K562 (cell line): ENCODE measurements around the gene ACSS2. TPM values are rescaled to one million over a fixed set of nuclear protein-coding genes. Genes with fewer than 3 reads are reported as not detected.

Source experiments
- ATF1 ChIP-seq, 2 experiments: fragments of 450-650 bp in 1 of 2; IDR thresholded peaks; 2 replicates each; pipeline ENCODE4 v1.6.1; 2016; ENCODE audit warnings: missing compliant biosample characterization in 1 of 2, missing genetic modification characterization in 1 of 2
- EGR1 ChIP-seq: fragments of 450-650 bp; conservative IDR thresholded peaks from 2 replicates; pipeline ENCODE4 v1.6.1; 2017; ENCODE audit warnings: mild to moderate bottlenecking
- HLTF ChIP-seq: fragments of 450-650 bp; IDR thresholded peaks from 2 replicates; pipeline ENCODE4 v1.6.1; 2016
- MYNN ChIP-seq, 2 experiments: sonication (generic); formaldehyde crosslinking in 1 of 2; IDR thresholded peaks; 2 replicates each; pipeline versions ENCODE4 v1.5.0 to v1.6.1; 2016 to 2020; ENCODE audit warnings: antibody characterized with exemption in 1 of 2, missing genetic modification reagents in 1 of 2
- NUFIP1 ChIP-seq: fragments of 450-650 bp; IDR thresholded peaks from 2 replicates; pipeline ENCODE4 v1.6.1; 2018; ENCODE audit not compliant: partially characterized antibody
- PCBP1 ChIP-seq: fragments of 200-400 bp; formaldehyde crosslinking; IDR thresholded peaks from 2 replicates; pipeline ENCODE4 v1.6.1; 2018; ENCODE audit warnings: mild to moderate bottlenecking, low read depth, low read length; ENCODE audit not compliant: poor library complexity, severe bottlenecking
- PRDM10 ChIP-seq: fragments of 450-650 bp; IDR thresholded peaks from 2 replicates; pipeline ENCODE4 v1.6.1; 2018; ENCODE audit not compliant: partially characterized antibody
- TAF15 ChIP-seq: fragments of 200-400 bp; formaldehyde crosslinking; IDR thresholded peaks from 2 replicates; pipeline ENCODE4 v1.6.1; 2017; ENCODE audit warnings: mild to moderate bottlenecking, low read depth, low read length, moderate library complexity
- TCFL5 ChIP-seq: fragments of 250-450 bp; sonication (Bioruptor Pico); conservative IDR thresholded peaks from 2 replicates; pipeline ENCODE4 v1.6.1; 2021; ENCODE audit warnings: mild to moderate bottlenecking, moderate library complexity, matching md5 sums
- ZNF143 ChIP-seq: sonication (generic); formaldehyde crosslinking; IDR thresholded peaks from 2 replicates; pipeline ENCODE4 v1.9.0; 2022; ENCODE audit warnings: mild to moderate bottlenecking, missing genetic modification reagents
- ZNF212 ChIP-seq: fragments of 450-650 bp; formaldehyde crosslinking; IDR thresholded peaks from 2 replicates; pipeline ENCODE4 v1.4.0; 2020; ENCODE audit warnings: mild to moderate bottlenecking
- ZNF263 ChIP-seq: sonication (generic); formaldehyde crosslinking; IDR thresholded peaks from 2 replicates; pipeline ENCODE4 v1.8.0; 2022; ENCODE audit warnings: mild to moderate bottlenecking, missing genetic modification reagents, borderline replicate concordance
- ZNF282 ChIP-seq: sonication (generic); formaldehyde crosslinking; IDR thresholded peaks from 2 replicates; pipeline ENCODE4 v1.8.1; 2023; ENCODE audit warnings: missing genetic modification reagents
- ZNF512 ChIP-seq: IDR thresholded peaks from 2 replicates; pipeline ENCODE4 v1.6.1; 2016; ENCODE audit warnings: missing genetic modification characterization, missing compliant biosample characterization
- ZNF57 ChIP-seq: fragments of 450-650 bp; formaldehyde crosslinking; IDR thresholded peaks from 2 replicates; pipeline ENCODE4 v1.4.0; 2020; ENCODE audit warnings: mild to moderate bottlenecking, moderate library complexity
- polyA plus RNA-seq, 8 experiments: library from polyadenylated mRNA; depleted of rRNA in 4 of 8; stranded (reverse) in 5 of 8; unstranded in 3 of 8; fragments of >200 nt; fragmentation: Nextera tagmentation in 2 of 8; fragmentation: Illumina TruSeq in 1 of 8; extraction: Ambion mirVana in 2 of 8; extraction: Trizol in 1 of 8; gene quantifications; 2 replicates each; pipeline versions ENCODE4 v1.2.1 to v1.2.3, GENCODE V29; 2011 to 2014; ENCODE audit warnings: inconsistent platforms in 1 of 8, missing spikeins in 1 of 8
- total RNA-seq, 7 experiments: library from RNA; depleted of rRNA in 6 of 7; stranded (reverse); fragments of >200 nt in 6 of 7; fragmentation: Illumina TruSeq in 2 of 7; extraction: Trizol in 2 of 7; gene quantifications; 2 replicates each; pipeline versions ENCODE4 v1.2.1 to v1.2.3, GENCODE V29; 2011 to 2021; ENCODE audit warnings: low replicate concordance in 1 of 7
- TF ChIP-seq, protein P1 (sequence below): fragments of 250-450 bp; sonication (Bioruptor Pico); IDR thresholded peaks from 2 replicates; pipeline ENCODE4 v1.8.0; 2021; ENCODE audit warnings: moderate library complexity, mild to moderate bottlenecking, inconsistent platforms
- TF ChIP-seq, protein P2 (sequence below): sonication (generic); formaldehyde crosslinking; IDR thresholded peaks from 2 replicates; pipeline ENCODE4 v1.9.0; 2022; ENCODE audit warnings: mild to moderate bottlenecking, missing genetic modification reagents
- TF ChIP-seq, protein P3 (sequence below), 2 experiments: fragments of 450-650 bp in 1 of 2; IDR thresholded peaks; 2 replicates each; pipeline ENCODE4 v1.6.1; 2011 to 2017; ENCODE audit warnings: low read depth in 2 of 2, antibody characterized with exemption in 1 of 2, borderline replicate concordance in 1 of 2, low read length in 1 of 2, mild to moderate bottlenecking in 1 of 2, mixed read lengths in 1 of 2; ENCODE audit not compliant: control insufficient read depth in 1 of 2

The ACSS2 gene
- total and polyA plus RNA-seq, 9 of the 15 experiments (the other 6 are each of a cell fraction or from before 2014, with no cell fraction given): 21.9 to 246 (median 66.2) TPM

DNA sequence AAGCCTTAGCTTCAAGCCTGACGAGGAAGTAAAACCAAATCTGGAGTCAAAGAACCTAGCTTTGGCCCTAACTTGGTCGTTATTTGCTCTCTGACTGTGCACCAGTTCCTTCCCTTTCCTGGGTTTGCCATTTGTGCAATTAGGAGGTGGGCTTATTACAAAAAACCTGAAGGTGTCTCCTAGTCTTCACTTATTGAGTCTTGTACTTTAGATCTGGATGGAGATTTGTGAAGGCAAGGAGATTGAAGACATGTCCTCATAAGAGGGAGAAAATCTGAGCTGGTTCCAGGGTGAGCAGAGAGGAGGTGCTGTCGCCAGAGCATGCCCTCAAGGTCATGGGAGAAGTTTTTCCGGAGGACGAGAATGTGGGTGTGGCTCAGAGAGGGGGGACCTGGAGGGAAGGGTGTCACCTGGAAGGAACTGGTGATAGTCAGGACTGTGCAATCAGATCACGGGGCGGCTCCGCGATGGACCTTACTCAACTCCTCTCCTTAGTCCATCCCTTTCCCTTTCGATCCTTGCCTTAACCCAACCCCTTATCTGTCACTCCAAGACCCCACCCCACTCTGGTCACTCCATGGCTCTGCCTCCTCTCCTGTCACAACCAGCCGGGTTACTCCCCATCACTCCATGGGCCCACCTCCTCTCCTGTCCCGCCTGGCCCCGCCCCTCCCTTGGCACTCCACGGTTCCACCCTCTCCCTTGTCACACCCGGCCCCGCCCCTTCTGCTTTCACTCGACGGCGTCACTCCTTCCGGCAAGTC lies 588 bp upstream of the ACSS2 start (continued):
- TF ChIP-seq PRDM10 (peak; percentile 96), ATF1 (CRISPR knock-in tag; IDR thresholded peaks at IDR 0.05) (no peak), ATF1 (tag; IDR thresholded peaks at IDR 0.05) (peak; percentile 63), ZNF57 (CRISPR knock-in tag) (no peak), HLTF (peak; percentile 67), MYNN (IDR thresholded peaks at IDR 0.05) (no peak), MYNN (CRISPR knock-in tag; IDR thresholded peaks at IDR 0.05) (no peak), ZNF512 (tag) (no peak), ZNF212 (no peak), TAF15 (no peak), ZNF282 (CRISPR knock-in tag) (no peak), ZNF263 (no peak; the same call in 1 of the 2 replicates), NUFIP1 (no peak), TCFL5 (CRISPR knock-in tag) (no peak), EGR1 (no peak), ZNF143 (CRISPR knock-in tag) (no peak), PCBP1 (no peak)
- TF ChIP-seq, protein P1, sequence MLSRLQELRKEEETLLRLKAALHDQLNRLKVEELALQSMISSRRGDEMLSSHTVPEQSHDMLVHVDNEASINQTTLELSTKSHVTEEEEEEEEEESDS (CRISPR knock-in tag): no peak
- TF ChIP-seq, protein P2, sequence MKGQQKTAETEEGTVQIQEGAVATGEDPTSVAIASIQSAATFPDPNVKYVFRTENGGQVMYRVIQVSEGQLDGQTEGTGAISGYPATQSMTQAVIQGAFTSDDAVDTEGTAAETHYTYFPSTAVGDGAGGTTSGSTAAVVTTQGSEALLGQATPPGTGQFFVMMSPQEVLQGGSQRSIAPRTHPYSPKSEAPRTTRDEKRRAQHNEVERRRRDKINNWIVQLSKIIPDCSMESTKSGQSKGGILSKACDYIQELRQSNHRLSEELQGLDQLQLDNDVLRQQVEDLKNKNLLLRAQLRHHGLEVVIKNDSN (CRISPR knock-in tag): no peak
- TF ChIP-seq, protein P3, sequence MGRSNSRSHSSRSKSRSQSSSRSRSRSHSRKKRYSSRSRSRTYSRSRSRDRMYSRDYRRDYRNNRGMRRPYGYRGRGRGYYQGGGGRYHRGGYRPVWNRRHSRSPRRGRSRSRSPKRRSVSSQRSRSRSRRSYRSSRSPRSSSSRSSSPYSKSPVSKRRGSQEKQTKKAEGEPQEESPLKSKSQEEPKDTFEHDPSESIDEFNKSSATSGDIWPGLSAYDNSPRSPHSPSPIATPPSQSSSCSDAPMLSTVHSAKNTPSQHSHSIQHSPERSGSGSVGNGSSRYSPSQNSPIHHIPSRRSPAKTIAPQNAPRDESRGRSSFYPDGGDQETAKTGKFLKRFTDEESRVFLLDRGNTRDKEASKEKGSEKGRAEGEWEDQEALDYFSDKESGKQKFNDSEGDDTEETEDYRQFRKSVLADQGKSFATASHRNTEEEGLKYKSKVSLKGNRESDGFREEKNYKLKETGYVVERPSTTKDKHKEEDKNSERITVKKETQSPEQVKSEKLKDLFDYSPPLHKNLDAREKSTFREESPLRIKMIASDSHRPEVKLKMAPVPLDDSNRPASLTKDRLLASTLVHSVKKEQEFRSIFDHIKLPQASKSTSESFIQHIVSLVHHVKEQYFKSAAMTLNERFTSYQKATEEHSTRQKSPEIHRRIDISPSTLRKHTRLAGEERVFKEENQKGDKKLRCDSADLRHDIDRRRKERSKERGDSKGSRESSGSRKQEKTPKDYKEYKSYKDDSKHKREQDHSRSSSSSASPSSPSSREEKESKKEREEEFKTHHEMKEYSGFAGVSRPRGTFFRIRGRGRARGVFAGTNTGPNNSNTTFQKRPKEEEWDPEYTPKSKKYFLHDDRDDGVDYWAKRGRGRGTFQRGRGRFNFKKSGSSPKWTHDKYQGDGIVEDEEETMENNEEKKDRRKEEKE (IDR thresholded peaks at IDR 0.05; ENCODE audit: borderline replicate concordance in 1 of 2, control insufficient read depth in 1 of 2, low read depth in 2 of 2, low read length in 1 of 2): no peak
